Mesenchymal stem cell (in vitro differentiated cells and primary cell): ENCODE data around the gene PIGZ.
A peak's percentile ranks its signal among the peaks of the same experiment; 100 is the strongest.

Experiments
- DNase-seq: peaks from one replicate; pipeline ENCODE4 v3.0.0-alpha.2; 2013
- H2AFZ ChIP-seq: one replicate; pipeline ENCODE4 v1.6.1; 2013; ENCODE audit warnings: low read depth, mild to moderate bottlenecking, control low read depth, inconsistent platforms, low read length, moderate library complexity
- H2AK5ac ChIP-seq: 2 replicates; pipeline ENCODE4 v1.6.1; 2013; ENCODE audit warnings: low read length, moderate library complexity, mild to moderate bottlenecking, inconsistent platforms; ENCODE audit not compliant: severe bottlenecking
- H2BK120ac ChIP-seq: one replicate; pipeline ENCODE4 v1.6.1; 2013; ENCODE audit warnings: low read depth, mild to moderate bottlenecking, inconsistent platforms, low read length, moderate library complexity
- H2BK12ac ChIP-seq, 2 experiments: one replicate each; pipeline ENCODE4 v1.6.1; 2013; ENCODE audit warnings: inconsistent platforms in 2 of 2, low read length in 2 of 2, mild to moderate bottlenecking in 2 of 2, moderate library complexity in 2 of 2, control low read depth in 1 of 2
- H2BK15ac ChIP-seq: one replicate; pipeline ENCODE4 v1.6.1; 2013; ENCODE audit warnings: mild to moderate bottlenecking, low read depth, inconsistent platforms; ENCODE audit not compliant: poor library complexity, severe bottlenecking
- H2BK5ac ChIP-seq: 2 replicates; pipeline ENCODE4 v1.6.1; 2013; ENCODE audit warnings: low read depth, mild to moderate bottlenecking, low read length, control low read depth, inconsistent platforms; ENCODE audit not compliant: poor library complexity, severe bottlenecking
- H3K14ac ChIP-seq, 2 experiments: one replicate each; pipeline ENCODE4 v1.6.1; 2013; ENCODE audit warnings: inconsistent platforms in 2 of 2, low read length in 2 of 2, control low read depth in 1 of 2, mild to moderate bottlenecking in 1 of 2, moderate library complexity in 1 of 2
- H3K18ac ChIP-seq, 2 experiments: one replicate each; pipeline ENCODE4 v1.6.1; 2013; ENCODE audit warnings: inconsistent platforms in 2 of 2, low read length in 2 of 2, control low read depth in 1 of 2, low read depth in 1 of 2, mild to moderate bottlenecking in 1 of 2
- H3K23ac ChIP-seq, 2 experiments: one replicate each; pipeline ENCODE4 v1.6.1; 2013; ENCODE audit warnings: inconsistent platforms in 2 of 2, low read length in 2 of 2, mild to moderate bottlenecking in 2 of 2, moderate library complexity in 2 of 2, control low read depth in 1 of 2
- H3K27ac ChIP-seq: 2 replicates; pipeline ENCODE4 v1.5.1; 2013; ENCODE audit warnings: mild to moderate bottlenecking, moderate library complexity, low read length, control low read depth, inconsistent platforms; ENCODE audit not compliant: poor library complexity, severe bottlenecking
- H3K27me3 ChIP-seq, 2 experiments: 2 replicates each; pipeline versions ENCODE4 v1.6.1 to v1.7.0; 2013; ENCODE audit warnings: low read length in 2 of 2, mild to moderate bottlenecking in 2 of 2, moderate library complexity in 2 of 2, control low read depth in 1 of 2, inconsistent platforms in 1 of 2; ENCODE audit not compliant: control insufficient read depth in 1 of 2, insufficient read depth in 1 of 2
- H3K36me3 ChIP-seq, 2 experiments: 2 replicates each; pipeline versions ENCODE4 v1.6.1 to v1.7.0; 2013; ENCODE audit warnings: low read length in 2 of 2, control low read depth in 1 of 2, inconsistent platforms in 1 of 2, low read depth in 1 of 2, mild to moderate bottlenecking in 1 of 2; ENCODE audit not compliant: insufficient read depth in 2 of 2, control insufficient read depth in 1 of 2
- H3K4ac ChIP-seq, 2 experiments: one replicate each; pipeline ENCODE4 v1.6.1; 2013; ENCODE audit warnings: inconsistent platforms in 2 of 2, low read length in 2 of 2, mild to moderate bottlenecking in 2 of 2, moderate library complexity in 2 of 2, control low read depth in 1 of 2, low read depth in 1 of 2
- H3K4me1 ChIP-seq: 2 replicates; pipeline ENCODE4 v1.6.1; 2013; ENCODE audit warnings: low read depth, low read length, control low read depth; ENCODE audit not compliant: control insufficient read depth, insufficient read depth
- H3K4me2 ChIP-seq: 2 replicates; pipeline ENCODE4 v1.6.1; 2013; ENCODE audit warnings: low read length, mild to moderate bottlenecking, inconsistent platforms; ENCODE audit not compliant: poor library complexity, severe bottlenecking
- H3K4me3 ChIP-seq, 2 experiments: 2 replicates each; pipeline versions ENCODE4 v1.5.1 to v1.7.0; 2013; ENCODE audit warnings: low read length in 2 of 2, mild to moderate bottlenecking in 2 of 2, control low read depth in 1 of 2, low read depth in 1 of 2; ENCODE audit not compliant: insufficient read depth in 1 of 2
- H3K79me1 ChIP-seq: replicated peaks from 2 replicates; pipeline ENCODE4 v1.6.1; 2013; ENCODE audit warnings: mild to moderate bottlenecking, control low read depth, low read length, inconsistent platforms; ENCODE audit not compliant: poor library complexity, severe bottlenecking
- H3K9ac ChIP-seq: 2 replicates; pipeline ENCODE4 v1.7.0; 2013; ENCODE audit warnings: mild to moderate bottlenecking, low read length, moderate library complexity
- H3K9me3 ChIP-seq: 2 replicates; pipeline ENCODE4 v1.7.0; 2013; ENCODE audit warnings: mild to moderate bottlenecking, low read length; ENCODE audit not compliant: control insufficient read depth
- H4K8ac ChIP-seq: one replicate; pipeline ENCODE4 v1.6.1; 2013; ENCODE audit warnings: inconsistent platforms, mild to moderate bottlenecking, low read length, moderate library complexity
- H4K91ac ChIP-seq: one replicate; pipeline ENCODE4 v1.6.1; 2013; ENCODE audit warnings: mild to moderate bottlenecking, low read length, inconsistent platforms
- WGBS: methylation state at CpG from one replicate; pipeline ENCODE4 v1.1.7; 2013; ENCODE audit warnings: mixed read lengths; 5-methylcytosine and 5-hydroxymethylcytosine counted together

Gene PIGZ

DNA sequence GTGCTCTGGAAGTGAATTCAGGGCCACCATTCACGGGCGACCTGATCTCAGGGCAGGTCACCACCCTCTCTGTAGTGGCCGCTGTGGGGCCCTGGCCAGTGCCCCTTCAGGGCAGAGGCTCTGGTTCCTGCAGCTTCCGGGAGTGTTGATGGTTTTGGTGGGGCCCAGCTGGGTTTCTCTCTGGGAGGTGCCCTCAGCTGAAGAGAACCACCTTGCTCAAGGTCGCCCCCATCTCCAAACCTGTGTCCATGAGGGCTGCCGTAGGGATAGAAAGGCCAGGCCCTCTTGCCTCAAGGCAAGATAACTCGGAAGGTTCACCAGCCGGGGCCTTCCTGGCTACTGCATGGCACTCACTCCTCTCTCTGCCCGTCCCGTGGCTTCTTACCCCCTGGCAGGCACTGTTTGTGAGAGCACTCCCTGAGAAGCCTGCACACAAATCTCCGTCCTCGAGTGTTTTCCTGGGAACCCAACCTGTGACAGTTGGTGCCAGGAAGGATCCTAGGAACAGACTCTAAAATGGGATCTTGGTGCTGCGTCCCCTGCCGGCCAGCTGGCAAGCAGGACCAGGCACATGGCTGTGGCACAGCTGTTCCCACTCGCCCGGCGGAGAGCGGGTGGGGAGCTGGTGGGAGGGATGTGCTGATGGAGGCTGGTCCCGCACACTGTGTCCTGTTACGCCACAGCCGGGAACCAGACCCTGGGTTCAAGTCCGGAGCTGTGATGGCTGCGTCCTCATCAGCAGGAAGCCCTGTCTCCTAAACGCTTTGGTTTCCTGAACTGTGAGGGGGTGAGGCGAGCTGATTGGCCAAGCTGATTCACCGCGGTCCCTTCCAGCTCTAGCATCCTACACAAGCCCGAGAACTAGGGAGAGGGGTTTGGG is 23.2 kb upstream of the PIGZ start:
- H3K9ac ChIP-seq, result no peak overlapping the region
- H4K91ac ChIP-seq, result no peak overlapping the region
- no peaks in the 10 kb centered on the region for H3K36me3 ChIP-seq
- no peak for DNase-seq
- no peak overlapping the region for H2AK5ac ChIP-seq
- WGBS, result 81% methylated on average over 28 of the region's 28 CpGs
- no peak overlapping the region for H3K4me2 ChIP-seq
- H4K8ac ChIP-seq, result no peak overlapping the region
- no peak overlapping the region for H2BK5ac ChIP-seq
- no peaks in the 10 kb centered on the region for H3K79me1 ChIP-seq
- H2BK120ac ChIP-seq, result no peak overlapping the region
- H3K14ac ChIP-seq, result no peak overlapping the region
- H2BK15ac ChIP-seq, result no peak overlapping the region
- H2BK12ac ChIP-seq, result no peak overlapping the region
- no peak overlapping the region for H3K18ac ChIP-seq
- peaks cover 36 to 41% of the 10 kb centered on the region in 2 experiments for H3K27me3 ChIP-seq
- H3K4me3 ChIP-seq, result no peak overlapping the region
- no peak overlapping the region for H3K27ac ChIP-seq
- H2AFZ ChIP-seq, result no peak overlapping the region
- H3K4ac ChIP-seq, result no peak overlapping the region
- H3K4me1 ChIP-seq, result peaks cover 7% of the 10 kb centered on the region
- no peaks in the 10 kb centered on the region for H3K9me3 ChIP-seq
- H3K23ac ChIP-seq, result no peak overlapping the region

DNA sequence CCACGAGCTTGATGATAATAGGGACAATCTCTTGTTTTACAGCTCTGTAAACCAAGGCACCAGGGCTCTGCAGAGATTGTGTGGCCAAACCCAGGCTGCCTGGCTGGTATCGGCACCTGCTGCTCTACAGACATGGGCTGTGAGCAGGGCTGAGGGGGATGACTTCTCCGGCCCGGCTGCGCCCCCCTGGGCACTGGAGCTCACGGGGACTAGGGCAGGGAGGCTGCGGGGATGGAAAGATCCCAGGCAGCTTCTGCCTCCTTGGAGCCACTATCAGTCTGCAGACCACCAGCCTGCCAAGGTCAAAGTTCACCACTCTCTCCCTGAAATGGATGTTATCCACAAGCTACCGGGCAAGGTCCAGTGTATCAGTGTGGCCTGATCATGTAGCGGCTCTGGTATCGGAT is 22.0 kb upstream of the PIGZ start:
- no peak overlapping the region for H3K4me2 ChIP-seq
- H4K8ac ChIP-seq, result no peak overlapping the region
- H3K4ac ChIP-seq, result no peak overlapping the region
- DNase-seq, result no peak
- WGBS, result 95% methylated on average over 10 of the region's 10 CpGs
- no peak overlapping the region for H3K23ac ChIP-seq
- no peaks in the 10 kb centered on the region for H3K9me3 ChIP-seq
- no peaks in the 10 kb centered on the region for H3K79me1 ChIP-seq
- H2BK15ac ChIP-seq, result no peak overlapping the region
- H2BK5ac ChIP-seq, result no peak overlapping the region
- peaks cover 7% of the 10 kb centered on the region for H3K4me1 ChIP-seq
- no peak overlapping the region for H2BK12ac ChIP-seq
- no peak overlapping the region for H3K27ac ChIP-seq
- H3K4me3 ChIP-seq, result no peak overlapping the region
- H2AK5ac ChIP-seq, result no peak overlapping the region
- no peak overlapping the region for H3K14ac ChIP-seq
- no peak overlapping the region for H2BK120ac ChIP-seq
- H3K18ac ChIP-seq, result no peak overlapping the region
- no peak overlapping the region for H4K91ac ChIP-seq
- no peaks in the 10 kb centered on the region for H3K36me3 ChIP-seq
- H3K27me3 ChIP-seq, result peaks cover 41 to 43% of the 10 kb centered on the region in 2 experiments
- H2AFZ ChIP-seq, result no peak overlapping the region
- H3K9ac ChIP-seq, result no peak overlapping the region

DNA sequence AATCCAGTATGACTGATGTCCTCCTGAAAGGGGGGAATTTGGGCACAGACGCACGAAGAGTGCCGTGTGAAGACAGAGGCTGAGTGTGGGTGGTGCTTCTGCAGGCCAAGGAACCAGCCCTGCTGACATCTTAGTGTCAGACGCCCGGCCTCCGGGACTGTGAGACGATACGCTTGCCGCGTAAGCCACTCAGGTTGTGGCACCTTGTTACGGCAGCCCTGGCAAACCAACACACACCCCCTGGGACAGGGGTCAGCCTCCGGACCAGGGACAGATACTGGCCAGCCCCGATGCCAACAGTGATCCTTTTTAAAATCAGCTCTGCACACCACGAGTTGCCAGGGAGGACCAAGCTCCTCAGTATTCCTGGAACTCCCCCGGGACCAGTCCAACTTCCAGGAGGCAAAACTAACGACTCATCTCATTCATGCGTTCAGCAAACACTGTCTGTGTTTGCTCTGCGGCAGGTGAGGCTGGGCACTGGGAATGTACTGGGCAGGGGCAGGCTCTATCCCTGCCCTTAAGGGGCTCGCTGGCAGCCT is 21.2 kb upstream of the PIGZ start:
- Histone ChIP-seq H2BK15ac (no peak overlapping the region), H3K18ac (no peak overlapping the region), H2BK120ac (no peak overlapping the region), H2BK12ac (no peak overlapping the region), H4K8ac (no peak overlapping the region), H3K23ac (no peak overlapping the region), H3K9ac (no peak overlapping the region), H3K4me1 (peaks cover 4% of the 10 kb centered on the region), H2AK5ac (no peak overlapping the region), H3K4ac (no peak overlapping the region), H3K79me1 (no peaks in the 10 kb centered on the region), H3K4me2 (no peak overlapping the region), H3K27me3 (peaks cover 44 to 49% of the 10 kb centered on the region in 2 experiments), H2AFZ (no peak overlapping the region), H3K14ac (no peak overlapping the region), H3K36me3 (no peaks in the 10 kb centered on the region), H3K9me3 (no peaks in the 10 kb centered on the region), H2BK5ac (no peak overlapping the region), H3K4me3 (no peak overlapping the region), H3K27ac (no peak overlapping the region), H4K91ac (no peak overlapping the region)
- 86% methylated on average over 19 of the region's 19 CpGs for WGBS
- no peak for DNase-seq

DNA sequence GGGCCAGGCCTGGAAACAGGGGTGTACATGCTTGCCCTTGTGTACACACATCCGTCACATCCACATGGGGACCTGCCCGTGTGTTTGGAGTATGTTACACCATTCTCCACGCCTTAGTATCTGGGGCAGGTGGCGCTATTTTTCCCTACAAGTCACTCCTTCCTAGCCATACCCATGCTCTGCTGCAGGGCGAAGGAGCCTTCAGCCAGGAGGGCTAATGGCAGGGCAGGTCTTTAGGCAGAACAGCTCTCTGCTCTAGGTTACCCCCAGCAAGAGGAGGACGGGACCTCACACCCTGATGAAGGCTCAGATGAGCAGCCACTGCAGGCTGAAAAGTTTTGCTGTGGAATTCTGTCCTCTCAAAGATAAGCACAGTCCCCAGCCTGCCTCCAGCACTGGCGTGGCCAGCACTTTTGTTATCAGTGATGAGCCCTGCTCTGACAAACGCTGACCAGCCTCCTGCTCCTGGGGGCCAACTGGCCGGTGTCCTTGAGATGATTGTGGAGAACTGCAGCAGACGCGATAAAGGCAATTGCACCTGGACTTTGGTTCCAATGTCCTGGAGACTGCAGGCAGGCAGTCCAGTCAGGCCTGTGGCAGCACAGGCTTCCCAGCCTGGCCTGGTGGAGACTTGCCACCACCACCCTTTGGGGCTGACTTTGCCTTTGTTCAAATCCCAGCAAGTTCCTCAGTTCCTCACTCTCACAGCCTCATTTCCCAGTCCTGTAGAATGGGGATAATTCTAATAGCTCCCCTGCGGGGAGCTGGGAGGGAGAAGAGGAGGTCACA is 19.8 kb upstream of the PIGZ start:
- Histone ChIP-seq H3K4me3 (no peak overlapping the region), H3K23ac (peak overlapping the region in 1 of 2 experiments; percentile 87), H2BK15ac (no peak overlapping the region), H3K4ac (no peak overlapping the region), H4K91ac (no peak overlapping the region), H3K79me1 (no peaks in the 10 kb centered on the region), H3K9me3 (peaks cover 2% of the 10 kb centered on the region), H3K4me1 (peaks cover 4% of the 10 kb centered on the region), H2AK5ac (no peak overlapping the region), H3K4me2 (no peak overlapping the region), H4K8ac (no peak overlapping the region), H2BK5ac (no peak overlapping the region), H3K18ac (no peak overlapping the region), H3K14ac (no peak overlapping the region), H3K9ac (no peak overlapping the region), H2AFZ (no peak overlapping the region), H2BK12ac (no peak overlapping the region), H2BK120ac (no peak overlapping the region), H3K36me3 (no peaks in the 10 kb centered on the region), H3K27me3 (peaks cover 43 to 44% of the 10 kb centered on the region in 2 experiments), H3K27ac (no peak overlapping the region)
- no peak for DNase-seq
- 45% methylated on average over 12 of the region's 12 CpGs for WGBS
